Measurements from ENCODE around the gene SPECC1.
"Not testable (repeated sequence)": the region's sequence is repeated elsewhere in the genome, so short reads cannot be mapped to it uniquely, and the experiment has no call there.

SPECC1 gene

DNA sequence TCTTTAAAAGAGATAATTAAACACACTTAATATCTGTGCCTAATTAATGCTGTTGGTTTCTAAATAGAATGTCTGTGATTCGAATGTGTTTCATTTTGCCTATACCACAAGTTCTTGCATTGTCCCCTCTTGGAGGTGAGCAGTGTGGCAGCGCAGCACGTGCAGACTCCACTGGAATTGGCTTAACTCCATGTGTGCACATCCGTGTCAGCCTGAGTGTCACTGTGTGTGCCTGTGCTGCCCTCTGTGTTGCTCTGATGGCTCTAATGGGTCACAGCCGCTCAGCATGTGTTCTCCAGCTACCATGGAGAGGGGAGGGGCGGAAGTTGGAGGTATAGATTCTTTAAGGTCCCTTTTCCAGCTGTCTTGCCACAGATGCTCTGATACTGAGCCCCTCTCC, 226.6 kb downstream of the SPECC1 start:
- DNase-seq (ENCODE audit: low spot score): no peak

DNA sequence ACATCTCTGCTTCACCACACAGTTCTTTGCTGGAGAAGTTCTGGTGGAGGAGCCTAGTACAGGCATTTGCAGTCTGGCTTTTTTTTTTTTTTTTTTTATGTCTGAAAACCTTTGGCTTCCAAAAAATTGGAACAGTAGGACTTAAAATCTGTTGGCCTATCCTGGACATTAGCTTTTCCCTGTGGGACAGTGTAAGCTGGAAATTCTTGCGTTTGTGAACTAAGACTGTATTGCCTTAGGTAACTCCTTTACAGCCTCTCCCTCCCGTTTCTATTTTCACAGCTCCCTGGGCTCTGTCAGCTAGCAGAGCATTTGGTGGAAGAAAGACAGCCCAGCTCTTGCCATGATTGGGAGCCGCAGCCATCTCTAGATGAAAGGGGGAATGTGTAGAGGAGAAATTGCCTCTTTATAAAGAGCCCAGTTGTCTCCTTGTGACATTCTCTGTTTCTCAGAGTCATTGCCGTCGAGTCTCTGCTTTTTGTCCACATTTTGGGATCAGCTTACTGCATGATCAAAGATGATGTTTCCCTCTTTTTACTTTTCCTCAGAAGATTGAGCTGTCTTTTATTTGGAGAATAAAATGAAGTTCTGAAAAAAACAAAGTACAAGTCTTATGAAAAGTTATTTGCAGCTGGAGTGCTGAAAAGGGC, 227.5 kb downstream of the SPECC1 start:
- no peak for DNase-seq (ENCODE audit: low spot score)

GRCh38 chr17:20239776-20240175, 230.6 kb downstream of the SPECC1 start:
- not testable (repeated sequence) for DNase-seq (ENCODE audit: low spot score)

- DNase-seq (ENCODE audit: low spot score): no peak
Observed at GRCh38 chr17:20241855-20242254, 232.7 kb downstream of the SPECC1 start.

- DNase-seq (ENCODE audit: low spot score): no peak
Observed at GRCh38 chr17:20242271-20242670, 233.1 kb downstream of the SPECC1 start.

DNA sequence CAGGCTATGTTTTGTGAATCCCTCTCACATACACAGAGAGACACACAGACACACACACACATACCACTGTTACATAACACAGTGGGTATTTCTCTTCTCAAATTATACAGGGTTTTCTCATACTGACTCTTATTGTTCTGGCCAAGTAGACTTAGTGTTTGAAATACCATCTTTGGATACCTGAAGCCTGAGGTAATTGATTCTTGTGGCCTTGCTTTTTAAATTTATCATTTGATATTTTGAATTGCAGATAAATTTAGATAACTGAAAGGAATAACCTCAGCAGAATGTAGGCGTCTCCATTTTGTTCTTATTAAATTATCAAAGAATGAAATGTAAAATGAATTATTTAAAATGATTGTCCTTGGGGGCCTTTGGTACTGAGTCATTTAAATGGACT, 234.4 kb downstream of the SPECC1 start:
- no peak for DNase-seq (ENCODE audit: low spot score)

DNA sequence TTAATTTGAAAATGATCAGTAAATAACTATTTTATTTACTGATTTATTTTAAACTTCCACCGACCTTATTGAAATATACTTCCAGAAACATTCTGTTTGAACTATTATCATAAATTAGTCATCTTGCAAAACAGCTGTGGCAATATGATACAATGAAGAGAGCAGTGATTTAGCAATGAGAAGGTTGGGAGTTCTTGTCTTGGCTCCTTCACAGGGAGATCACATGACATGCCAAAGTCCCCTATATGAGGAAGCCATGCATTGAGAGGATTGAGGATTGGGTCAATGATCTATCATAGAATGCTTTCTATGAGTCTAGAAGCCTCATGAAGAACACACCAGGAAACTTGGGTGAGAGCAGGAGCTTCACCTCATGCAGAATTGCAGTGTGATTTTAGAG, 235.5 kb downstream of the SPECC1 start:
- no peak for DNase-seq (ENCODE audit: low spot score)

- DNase-seq (ENCODE audit: low spot score): no peak
Observed at GRCh38 chr17:20246692-20247091, 237.5 kb downstream of the SPECC1 start.

- no peak for DNase-seq (ENCODE audit: low spot score)
Observed at GRCh38 chr17:20253323-20253722, 244.2 kb downstream of the SPECC1 start.

- DNase-seq (ENCODE audit: low spot score): no peak
Observed at GRCh38 chr17:20254541-20254940, 245.4 kb downstream of the SPECC1 start.

DNA sequence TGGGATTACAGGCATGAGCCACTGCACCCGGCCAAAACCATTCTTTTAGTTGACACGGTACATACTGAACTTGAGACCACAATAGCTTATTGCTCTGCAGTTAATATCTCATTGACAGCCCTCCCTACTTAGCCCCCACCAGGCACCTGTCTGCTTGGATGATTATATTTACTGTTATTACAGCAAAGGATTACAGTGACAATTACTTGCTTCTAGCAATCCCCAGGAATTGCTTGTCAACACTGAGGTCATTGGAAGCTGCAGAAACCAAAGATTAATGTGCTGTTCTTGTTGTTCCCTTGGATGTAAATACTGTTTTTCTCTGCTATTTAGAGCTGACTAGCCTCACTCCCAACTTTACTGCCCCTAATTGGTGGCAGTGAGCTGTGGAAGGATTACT, 247.0 kb downstream of the SPECC1 start:
- no peak for DNase-seq (ENCODE audit: low spot score)

- no peak for DNase-seq (ENCODE audit: low spot score)
Observed at GRCh38 chr17:20257008-20257407, 247.8 kb downstream of the SPECC1 start.

DNA sequence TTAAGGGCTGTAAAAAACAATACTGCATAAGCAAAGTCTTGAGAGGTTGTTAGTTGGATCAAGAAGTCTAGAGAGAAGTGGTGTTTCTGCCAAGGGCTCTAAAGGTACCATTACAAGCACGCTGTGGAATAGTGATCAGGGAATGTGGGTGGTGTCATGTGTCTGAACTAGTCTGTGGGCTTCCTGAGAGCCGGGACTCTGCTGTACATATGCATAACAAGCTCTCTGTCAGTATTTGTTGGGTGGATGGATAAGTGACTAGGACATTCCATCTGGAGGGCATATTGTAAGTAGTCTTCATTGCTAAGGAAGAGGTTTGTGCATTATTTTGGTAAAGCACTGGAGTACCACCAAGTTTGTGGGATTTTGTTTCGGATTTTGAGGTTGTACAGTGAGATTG, 248.6 kb downstream of the SPECC1 start:
- no peak for DNase-seq (ENCODE audit: low spot score)

DNA sequence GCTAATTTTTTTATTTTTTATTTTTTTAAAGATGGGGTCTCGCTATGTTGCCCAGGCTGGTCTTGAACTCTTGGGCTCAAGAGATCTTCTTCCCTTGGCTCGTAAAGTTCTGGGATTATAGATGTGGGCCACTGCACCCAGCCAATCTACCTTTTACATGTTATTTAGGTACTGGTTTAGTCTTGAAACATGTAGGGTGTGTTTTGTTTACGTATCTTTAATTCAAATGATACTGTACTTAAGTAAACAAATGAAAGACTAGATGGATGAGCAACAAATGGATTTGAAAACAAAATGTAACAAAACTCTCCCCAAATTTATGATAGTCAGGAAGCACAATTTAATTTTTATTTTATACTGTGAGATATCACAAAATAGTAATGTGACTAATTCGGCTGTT, 250.5 kb downstream of the SPECC1 start:
- no peak for DNase-seq (ENCODE audit: low spot score)

DNA sequence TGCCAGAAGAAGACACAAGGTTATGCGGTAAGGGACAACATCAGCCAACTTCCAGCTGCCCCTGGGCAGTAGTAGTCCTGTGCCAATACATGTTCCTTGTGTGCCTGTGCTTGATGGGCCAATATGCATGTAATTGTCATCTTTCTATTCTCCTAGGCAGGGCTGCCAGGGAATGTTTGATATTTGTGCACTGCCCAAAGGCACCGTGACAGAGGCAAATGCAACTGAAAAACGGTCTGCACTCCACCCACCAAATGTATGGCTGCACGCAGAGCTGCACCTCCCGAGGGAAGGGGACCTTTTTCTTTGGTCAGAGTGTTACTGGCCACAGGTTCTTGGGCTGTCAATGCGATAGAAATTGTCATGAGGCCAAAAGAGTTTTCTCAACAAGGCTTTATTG, 251.1 kb downstream of the SPECC1 start:
- DNase-seq (ENCODE audit: low spot score): no peak

DNA sequence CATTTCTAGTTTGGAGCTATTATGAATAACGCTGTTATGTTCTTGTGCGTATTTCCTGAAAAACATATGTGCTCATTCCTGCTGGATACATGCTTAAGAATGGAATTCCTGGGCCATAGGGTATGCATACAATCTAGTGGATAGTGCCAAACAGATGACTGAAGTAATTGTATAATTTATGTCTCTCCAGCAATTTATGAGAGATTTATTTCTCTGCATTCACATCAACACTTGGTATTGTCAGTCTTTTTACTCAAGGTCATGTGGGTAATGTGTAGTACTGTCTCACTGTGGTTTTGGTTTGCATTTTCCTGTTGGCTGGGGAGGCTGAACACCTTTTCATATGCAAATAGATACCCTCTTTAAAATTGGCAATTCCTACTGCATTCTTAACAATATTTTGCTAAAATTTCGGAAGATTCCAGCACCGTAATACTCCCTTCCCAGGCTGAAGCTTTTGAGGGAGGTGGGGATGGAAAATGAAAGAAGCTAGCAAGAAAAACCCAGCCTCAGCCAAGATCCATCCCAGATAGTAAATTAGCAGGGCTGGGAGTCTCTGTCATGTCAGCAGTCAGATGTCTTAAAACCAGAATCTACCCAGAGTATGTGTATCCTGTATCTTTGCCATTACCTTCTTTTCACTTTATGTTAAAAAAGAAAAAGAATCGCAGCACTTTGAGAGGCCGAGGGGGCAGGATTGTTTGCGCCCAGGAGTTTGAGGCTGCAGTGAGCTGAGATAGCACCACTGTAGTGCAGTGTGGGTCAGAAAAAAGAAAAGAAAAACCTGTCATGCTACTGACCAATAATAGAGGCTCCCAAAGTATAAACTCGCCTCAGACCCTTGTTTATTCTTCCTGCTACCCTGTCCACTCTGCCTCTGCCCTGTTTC, 253.3 kb downstream of the SPECC1 start:
- DNase-seq (ENCODE audit: low spot score): no peak

- DNase-seq (ENCODE audit: low spot score): not testable (repeated sequence)
Observed at GRCh38 chr17:20263115-20263433, 253.9 kb downstream of the SPECC1 start.

DNA sequence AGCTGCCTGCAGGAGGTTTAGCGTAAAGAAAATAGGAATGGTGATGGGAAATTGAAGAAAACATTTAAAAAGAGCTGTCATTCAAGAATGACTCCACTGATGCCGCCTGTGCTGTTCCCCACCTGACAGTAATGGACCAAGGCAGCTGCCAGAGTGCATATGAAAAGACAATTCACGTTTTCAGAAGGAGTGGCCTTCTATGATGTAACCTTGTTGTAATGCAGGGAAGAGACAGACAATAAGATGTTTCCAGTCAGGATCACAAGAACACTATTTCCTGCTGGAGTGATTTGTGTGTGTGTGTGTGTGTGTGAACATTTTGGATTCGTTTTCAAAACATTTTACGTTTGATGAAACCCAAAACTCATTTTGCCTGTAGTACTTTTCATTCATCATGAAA, 254.4 kb downstream of the SPECC1 start:
- DNase-seq (ENCODE audit: low spot score): peak; percentile 36

- no peak for DNase-seq (ENCODE audit: low spot score)
Observed at GRCh38 chr17:20264996-20265395, 255.8 kb downstream of the SPECC1 start.

DNA sequence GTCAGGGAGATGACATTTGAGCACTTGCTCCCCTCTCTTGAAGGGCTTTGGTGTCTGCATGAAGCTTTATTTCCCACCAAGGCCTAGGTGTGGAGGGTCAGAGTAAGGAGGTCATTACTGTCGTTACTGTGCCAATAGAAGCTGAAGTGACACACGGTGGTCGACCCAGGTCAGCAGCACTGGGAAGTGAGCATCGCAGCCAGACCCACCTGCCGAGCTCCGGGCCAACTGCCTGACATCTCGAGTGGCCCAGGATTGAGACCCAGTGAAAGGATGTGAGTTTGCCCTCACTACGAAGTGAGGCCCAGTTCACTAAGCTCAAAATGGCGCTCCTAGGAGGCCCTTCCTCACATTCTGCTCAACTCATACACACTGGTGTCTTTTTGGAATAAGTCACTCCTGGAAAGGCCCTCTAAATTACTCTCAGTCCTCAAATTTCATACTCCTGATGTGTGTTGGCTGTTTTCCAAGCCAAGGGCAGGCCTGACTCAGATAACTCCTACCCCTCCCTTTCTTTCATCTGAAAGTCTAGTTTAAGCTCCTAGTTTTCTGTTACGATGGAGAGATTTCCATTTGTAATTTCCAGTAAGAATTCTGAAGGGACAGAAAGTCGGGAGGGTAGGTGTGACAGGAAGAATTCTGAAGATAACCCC, 257.8 kb downstream of the SPECC1 start:
- peak; percentile 24 for DNase-seq (ENCODE audit: low spot score)

GRCh38 chr17:20267459-20267842, 258.3 kb downstream of the SPECC1 start:
- DNase-seq (ENCODE audit: low spot score): no peak

DNA sequence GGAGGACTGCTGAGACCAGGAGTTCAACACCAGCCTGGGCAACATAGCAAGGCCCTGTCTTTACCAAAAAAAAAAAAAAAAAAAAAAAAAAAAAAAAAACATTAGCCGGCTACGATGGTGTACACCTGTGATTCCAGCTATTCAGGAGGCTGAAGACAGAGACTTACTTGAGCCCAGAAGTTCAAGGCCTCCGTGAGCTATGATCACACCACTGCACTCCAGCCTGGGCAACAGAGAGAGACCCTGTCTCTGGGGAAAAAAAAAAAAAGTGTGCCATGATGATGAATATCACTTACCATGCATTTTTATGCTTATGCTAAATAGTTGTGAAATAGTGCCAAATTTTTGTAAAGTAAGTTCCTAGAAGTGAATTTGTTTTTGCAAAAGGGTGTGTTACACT, 261.2 kb downstream of the SPECC1 start:
- DNase-seq (ENCODE audit: low spot score): no peak

DNA sequence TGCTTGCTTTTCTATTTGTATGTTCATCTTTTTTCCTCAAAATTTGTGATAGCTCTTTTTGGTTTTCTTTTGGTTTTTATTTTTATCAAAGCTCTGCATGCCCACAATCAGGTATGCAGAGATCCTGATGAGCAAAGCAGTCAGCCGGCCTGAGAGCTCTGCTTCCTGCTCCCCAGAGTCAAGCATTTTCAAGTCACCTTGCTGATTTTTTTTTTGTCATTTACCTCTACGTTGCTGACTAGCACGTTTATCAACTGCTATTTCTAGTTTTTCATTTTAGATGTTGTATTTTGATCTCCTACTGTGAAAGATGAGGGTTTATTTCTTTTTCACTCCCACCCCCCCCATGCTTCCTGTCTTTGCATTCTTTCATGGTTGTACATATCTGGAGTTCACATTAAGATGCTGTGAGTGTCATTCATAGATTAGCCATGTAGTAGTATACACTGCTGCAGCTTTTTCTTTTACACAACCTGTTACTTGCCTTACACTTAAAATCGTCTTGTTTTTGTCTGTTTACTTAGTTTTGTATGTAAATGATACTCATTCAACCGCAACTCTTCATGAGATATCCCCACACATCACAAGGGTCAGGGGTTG, 262.0 kb downstream of the SPECC1 start:
- no peak for DNase-seq (ENCODE audit: low spot score)

Measured in GM03348 (cell line).